Glutamatergic neuron (in vitro differentiated cells): ENCODE data around the gene DGKD. TPM values are rescaled to one million over a fixed set of nuclear protein-coding genes. Genes with fewer than 3 reads are reported as not detected.

Experiments
- DNase-seq: peaks from one replicate; pipeline ENCODE4 v3.0.0; 2022
- H3K27ac Mint-ChIP-seq: one replicate; pipeline ENCODE4 v1.8.0; 2020; ENCODE audit warnings: mild to moderate bottlenecking, mixed read lengths, inconsistent platforms; ENCODE audit not compliant: unreplicated experiment
- H3K27me3 Mint-ChIP-seq: one replicate; pipeline ENCODE4 v1.8.0; 2020; ENCODE audit warnings: mild to moderate bottlenecking, moderate library complexity, mixed read lengths, inconsistent platforms; ENCODE audit not compliant: unreplicated experiment
- H3K36me3 Mint-ChIP-seq: one replicate; pipeline ENCODE4 v1.8.0; 2020; ENCODE audit warnings: mild to moderate bottlenecking, mixed read lengths, inconsistent platforms; ENCODE audit not compliant: unreplicated experiment
- H3K4me1 Mint-ChIP-seq: one replicate; pipeline ENCODE4 v1.8.0; 2020; ENCODE audit warnings: mild to moderate bottlenecking, low read depth, mixed read lengths, inconsistent platforms; ENCODE audit not compliant: unreplicated experiment
- H3K4me3 Mint-ChIP-seq: one replicate; pipeline ENCODE4 v1.8.0; 2020; ENCODE audit warnings: mild to moderate bottlenecking, mixed read lengths, inconsistent platforms; ENCODE audit not compliant: unreplicated experiment
- H3K9me3 Mint-ChIP-seq: one replicate; pipeline ENCODE4 v1.8.0; 2020; ENCODE audit warnings: mild to moderate bottlenecking, moderate library complexity, mixed read lengths, inconsistent platforms; ENCODE audit not compliant: unreplicated experiment
- total RNA-seq: library from RNA; stranded (reverse); fragmentation: NEBNext Ultra II Directional; extraction: Animal tissue kit (Norgen Biotek cat#: 25700); gene quantifications from one replicate; pipeline ENCODE4 v1.2.1, GENCODE V29; 2021; ENCODE audit not compliant: unreplicated experiment
- TF ChIP-seq, protein P1 (sequence below): fragments of 200-600 bp; sonication (generic); IDR thresholded peaks from one replicate; pipeline ENCODE4 v1.5.0; 2021; ENCODE audit not compliant: partially characterized antibody, unreplicated experiment

The DGKD gene
- total RNA-seq, 1 donor from 2014 or later: 67.6 TPM

DNA sequence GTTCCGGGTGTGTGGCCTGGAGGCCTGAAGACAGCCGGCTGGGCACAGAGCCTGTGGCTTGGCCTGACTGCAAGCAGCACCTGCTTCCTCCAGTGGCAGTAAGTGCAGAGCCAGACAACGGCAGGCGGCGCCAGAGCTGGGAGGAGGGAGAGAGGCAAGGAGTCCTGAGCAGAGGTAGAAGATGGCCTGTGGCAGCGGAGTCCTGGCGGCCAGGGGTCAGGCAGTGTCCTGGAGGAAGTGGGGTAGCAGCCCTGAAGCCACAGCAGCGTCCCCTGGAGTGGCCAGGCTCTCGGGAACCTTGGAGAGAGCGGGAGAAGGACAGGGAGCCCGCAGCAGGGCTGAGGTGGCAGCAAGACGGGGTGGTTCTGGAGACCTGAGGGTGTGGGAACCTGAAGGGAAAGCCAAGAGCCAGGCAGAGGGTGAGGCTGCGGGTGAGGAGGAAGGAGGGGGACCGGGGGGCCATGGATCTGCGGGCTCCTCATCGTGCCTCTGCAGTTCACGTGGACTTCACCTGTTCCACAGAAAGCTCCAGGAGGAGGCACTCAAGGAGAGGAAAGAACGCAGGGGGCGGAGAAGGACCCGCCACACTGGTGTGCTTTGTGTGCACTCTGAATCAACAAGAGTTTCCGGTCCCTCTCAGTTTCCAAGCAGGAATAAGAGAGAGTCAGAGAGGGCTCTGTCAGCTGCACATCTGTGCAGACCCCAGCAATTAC is 126.4 kb downstream of the DGKD start:
- H3K27ac Mint-ChIP-seq: no peak overlapping the region
- H3K4me3 Mint-ChIP-seq: no peak overlapping the region
- H3K36me3 Mint-ChIP-seq: peaks cover 10% of the 10 kb centered on the region
- peaks cover 2% of the 10 kb centered on the region for H3K9me3 Mint-ChIP-seq
- DNase-seq: no peak
- H3K27me3 Mint-ChIP-seq: peaks cover 6% of the 10 kb centered on the region
- H3K4me1 Mint-ChIP-seq: peaks cover 6% of the 10 kb centered on the region
- TF ChIP-seq, protein P1, sequence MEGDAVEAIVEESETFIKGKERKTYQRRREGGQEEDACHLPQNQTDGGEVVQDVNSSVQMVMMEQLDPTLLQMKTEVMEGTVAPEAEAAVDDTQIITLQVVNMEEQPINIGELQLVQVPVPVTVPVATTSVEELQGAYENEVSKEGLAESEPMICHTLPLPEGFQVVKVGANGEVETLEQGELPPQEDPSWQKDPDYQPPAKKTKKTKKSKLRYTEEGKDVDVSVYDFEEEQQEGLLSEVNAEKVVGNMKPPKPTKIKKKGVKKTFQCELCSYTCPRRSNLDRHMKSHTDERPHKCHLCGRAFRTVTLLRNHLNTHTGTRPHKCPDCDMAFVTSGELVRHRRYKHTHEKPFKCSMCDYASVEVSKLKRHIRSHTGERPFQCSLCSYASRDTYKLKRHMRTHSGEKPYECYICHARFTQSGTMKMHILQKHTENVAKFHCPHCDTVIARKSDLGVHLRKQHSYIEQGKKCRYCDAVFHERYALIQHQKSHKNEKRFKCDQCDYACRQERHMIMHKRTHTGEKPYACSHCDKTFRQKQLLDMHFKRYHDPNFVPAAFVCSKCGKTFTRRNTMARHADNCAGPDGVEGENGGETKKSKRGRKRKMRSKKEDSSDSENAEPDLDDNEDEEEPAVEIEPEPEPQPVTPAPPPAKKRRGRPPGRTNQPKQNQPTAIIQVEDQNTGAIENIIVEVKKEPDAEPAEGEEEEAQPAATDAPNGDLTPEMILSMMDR: no peak

DNA sequence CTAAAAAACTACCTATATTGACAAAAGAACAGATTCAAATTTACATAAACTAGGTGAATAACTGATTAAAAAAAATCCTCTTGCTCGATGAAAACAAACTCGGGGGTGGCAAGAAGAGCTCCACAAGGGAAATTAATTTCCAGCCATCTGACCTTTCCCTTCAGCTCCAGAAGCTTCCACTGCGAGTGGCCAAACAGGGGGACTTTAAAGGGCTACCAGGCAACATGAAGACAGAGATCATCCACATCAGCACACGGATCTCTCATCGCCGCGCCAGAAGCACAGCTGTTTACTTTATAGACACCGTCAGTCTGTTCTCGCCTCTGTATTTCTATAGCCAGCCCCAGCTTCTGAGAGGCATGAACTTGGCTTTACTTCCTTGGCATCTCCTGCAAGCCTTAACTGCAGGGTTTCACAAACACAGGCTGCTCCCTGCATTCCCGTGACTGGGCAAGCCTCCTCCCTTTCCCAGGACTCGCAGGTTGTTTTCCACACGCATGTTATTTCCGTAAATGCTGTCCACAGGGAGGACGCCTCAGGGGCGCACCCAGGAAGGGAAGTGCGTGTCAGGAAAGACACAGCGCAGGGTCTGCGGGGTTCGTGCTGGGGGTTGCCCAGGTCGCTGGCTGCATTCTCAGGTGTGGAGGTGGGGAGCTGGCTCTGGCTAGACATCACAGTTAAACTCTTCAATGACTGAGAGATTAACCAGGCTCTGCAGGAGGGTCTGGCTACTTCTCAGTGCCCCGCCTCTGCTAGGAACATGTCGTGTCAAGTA is 127.3 kb downstream of the DGKD start:
- Mint-ChIP-seq H3K9me3 (peaks cover 2% of the 10 kb centered on the region), H3K27me3 (peaks cover 6% of the 10 kb centered on the region), H3K36me3 (peaks cover 10% of the 10 kb centered on the region), H3K27ac (peak overlapping the region; percentile 49), H3K4me1 (peaks cover 12% of the 10 kb centered on the region), H3K4me3 (no peak overlapping the region)
- TF ChIP-seq, protein P1: no peak
- no peak for DNase-seq

DNA sequence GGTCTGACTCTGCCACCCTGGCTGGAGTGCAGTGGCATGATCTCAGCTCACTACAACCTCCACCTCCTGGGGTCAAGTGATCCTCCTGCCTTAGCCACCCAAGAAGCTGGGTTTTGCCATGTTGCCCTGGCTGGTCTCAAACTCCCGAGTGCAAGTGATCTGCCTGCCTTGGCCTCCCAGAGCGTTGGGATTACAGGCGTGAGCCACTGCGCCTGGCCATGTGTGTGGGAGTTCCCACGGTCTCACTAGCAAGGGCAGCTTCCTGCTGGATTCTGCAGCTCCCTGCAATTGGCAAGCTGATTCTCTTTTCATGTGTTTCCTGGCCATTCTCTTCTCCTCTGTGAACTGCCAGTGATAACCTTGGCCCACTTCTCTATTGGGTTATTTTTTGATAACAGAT is 128.3 kb downstream of the DGKD start:
- Mint-ChIP-seq H3K4me1 (peaks cover 12% of the 10 kb centered on the region), H3K9me3 (peaks cover 2% of the 10 kb centered on the region), H3K27me3 (peaks cover 3% of the 10 kb centered on the region), H3K27ac (peak overlapping the region; percentile 7), H3K36me3 (peaks cover 10% of the 10 kb centered on the region), H3K4me3 (no peak overlapping the region)
- no peak for DNase-seq
- TF ChIP-seq, protein P1: no peak

DNA sequence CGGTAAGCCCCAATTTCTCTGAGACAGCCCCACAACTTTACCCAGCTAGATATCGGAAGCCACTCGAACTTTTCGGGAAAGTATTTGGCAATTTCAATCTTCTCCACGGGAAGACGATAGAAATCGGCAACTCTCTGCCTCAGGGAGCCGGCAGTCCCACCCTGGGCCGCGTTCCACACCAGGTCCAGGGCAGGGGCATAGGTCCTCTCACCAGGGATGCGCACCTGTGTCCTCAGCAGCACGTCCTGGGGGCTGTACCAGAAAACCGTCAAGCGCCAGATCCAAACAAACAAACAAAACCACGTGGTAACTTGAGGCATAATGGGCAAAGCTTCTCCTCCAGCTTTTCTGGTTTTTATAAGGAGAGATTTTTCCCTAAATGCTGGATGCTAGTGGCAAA is 131.4 kb downstream of the DGKD start:
- Mint-ChIP-seq H3K4me1 (peaks cover 12% of the 10 kb centered on the region), H3K27me3 (peaks cover 3% of the 10 kb centered on the region), H3K9me3 (peaks cover 2% of the 10 kb centered on the region), H3K36me3 (peaks cover 10% of the 10 kb centered on the region), H3K4me3 (no peak overlapping the region), H3K27ac (no peak overlapping the region)
- TF ChIP-seq, protein P1: no peak
- no peak for DNase-seq

DNA sequence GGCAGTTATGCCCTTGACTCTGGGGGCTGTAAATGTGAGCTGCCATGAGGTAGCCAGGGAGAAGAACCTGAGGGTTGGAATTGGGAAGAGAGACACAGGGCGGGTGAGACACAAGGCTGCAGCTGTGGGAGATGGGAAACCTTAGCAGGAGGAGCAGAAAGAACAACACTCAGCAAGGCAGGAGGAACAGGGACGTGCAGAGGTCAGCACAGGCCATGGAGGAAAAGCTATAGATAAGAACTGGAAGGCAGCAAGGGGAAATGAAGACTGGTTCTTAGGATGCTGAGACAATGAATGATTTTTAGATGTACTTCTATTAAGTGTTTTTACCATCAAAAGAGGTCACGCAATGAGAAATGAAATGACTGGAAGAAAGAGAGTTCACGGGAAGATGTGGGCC is 132.1 kb downstream of the DGKD start:
- DNase-seq: no peak

More for the DNA sequence above, 132.1 kb downstream of the DGKD start:
- H3K27me3 Mint-ChIP-seq: peaks cover 3% of the 10 kb centered on the region
- H3K9me3 Mint-ChIP-seq: peaks cover 1% of the 10 kb centered on the region
- H3K4me1 Mint-ChIP-seq: peaks cover 9% of the 10 kb centered on the region
- TF ChIP-seq, protein P1: no peak
- no peak overlapping the region for H3K4me3 Mint-ChIP-seq
- peaks cover 10% of the 10 kb centered on the region for H3K36me3 Mint-ChIP-seq
- no peak overlapping the region for H3K27ac Mint-ChIP-seq
